H7 (cell line): ENCODE data around the gene TRAPPC3. TPM values are rescaled to one million over a fixed set of nuclear protein-coding genes. Genes with fewer than 3 reads are reported as not detected.

Experiments used
- DNase-seq: peaks from one replicate; pipeline ENCODE4 v3.0.0; 2012
- H3K27me3 ChIP-seq: 2 replicates; pipeline ENCODE4 v1.6.0; 2011; ENCODE audit warnings: mild to moderate bottlenecking, low read length; ENCODE audit not compliant: control insufficient read depth, insufficient read depth
- H3K36me3 ChIP-seq: replicated peaks from 2 replicates; pipeline ENCODE4 v1.5.1; 2011; ENCODE audit warnings: low read length; ENCODE audit not compliant: control insufficient read depth, insufficient read depth
- H3K4me3 ChIP-seq: 2 replicates; pipeline ENCODE4 v1.5.1; 2011; ENCODE audit warnings: low read depth, mild to moderate bottlenecking, control low read depth, low read length, moderate library complexity; ENCODE audit not compliant: insufficient read depth
- total RNA-seq: library from RNA; depleted of rRNA; stranded (reverse); fragments of >200 nt; shearing (Covaris generic); gene quantifications from 2 replicates; pipeline ENCODE4 v1.2.3, GENCODE V29; 2014

TRAPPC3 gene
- total RNA-seq, 1 experiment from 2014 or later: 97.3 TPM

- DNase-seq: peak; percentile 93
- H3K4me3 ChIP-seq: no peak overlapping the region
- peaks cover 30% of the 10 kb centered on the region for H3K36me3 ChIP-seq
- no peaks in the 10 kb centered on the region for H3K27me3 ChIP-seq
Measured at GRCh38 chr1:36096500-36097432, 52.5 kb downstream of the TRAPPC3 start.

- peaks cover 34% of the 10 kb centered on the region for H3K36me3 ChIP-seq
- peak; percentile 28 for DNase-seq
Measured at GRCh38 chr1:36095760-36096405, 53.4 kb downstream of the TRAPPC3 start.

DNA sequence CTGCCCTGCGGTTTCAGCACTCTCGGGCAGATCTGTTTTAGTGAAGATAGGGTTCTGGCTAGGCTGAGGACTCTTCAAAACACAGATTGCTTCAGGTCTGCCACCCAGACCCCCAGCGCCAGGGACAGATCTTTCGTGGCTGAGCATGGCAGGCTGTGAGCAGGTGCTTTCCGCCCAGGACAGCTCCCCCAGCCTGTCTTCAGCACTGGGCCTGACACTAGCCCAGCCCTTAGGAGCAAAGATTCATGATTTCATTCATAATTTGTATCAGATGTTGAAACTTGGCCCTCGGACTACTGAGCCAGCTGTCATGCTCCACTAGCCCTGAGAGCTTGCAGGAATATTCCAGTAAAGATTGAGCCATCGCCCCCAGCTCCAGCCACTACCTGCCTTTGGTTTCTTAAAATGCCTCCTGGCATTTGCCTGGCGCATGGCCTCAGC is 54.6 kb downstream of the TRAPPC3 start:
- no peak overlapping the region for H3K4me3 ChIP-seq
- H3K36me3 ChIP-seq: peaks cover 34% of the 10 kb centered on the region
- H3K27me3 ChIP-seq: no peaks in the 10 kb centered on the region
- DNase-seq: no peak

More at GRCh38 chr1:36095760-36096405, 53.4 kb downstream of the TRAPPC3 start:
- Histone ChIP-seq H3K27me3 (no peaks in the 10 kb centered on the region), H3K4me3 (no peak overlapping the region)

GRCh38 chr1:36093929-36094328 is 55.4 kb downstream of the TRAPPC3 start:
- no peaks in the 10 kb centered on the region for H3K27me3 ChIP-seq
- H3K36me3 ChIP-seq: peaks cover 34% of the 10 kb centered on the region
- no peak overlapping the region for H3K4me3 ChIP-seq
- DNase-seq: no peak

GRCh38 chr1:36093226-36093625 is 56.1 kb downstream of the TRAPPC3 start:
- Histone ChIP-seq H3K27me3 (no peaks in the 10 kb centered on the region), H3K4me3 (no peak overlapping the region), H3K36me3 (peaks cover 34% of the 10 kb centered on the region)
- no peak for DNase-seq

GRCh38 chr1:36092798-36093185 is 56.5 kb downstream of the TRAPPC3 start:
- H3K4me3 ChIP-seq: no peak overlapping the region
- no peaks in the 10 kb centered on the region for H3K27me3 ChIP-seq
- peaks cover 34% of the 10 kb centered on the region for H3K36me3 ChIP-seq
- peak; percentile 6 for DNase-seq

GRCh38 chr1:36092166-36092797 is 57.0 kb downstream of the TRAPPC3 start:
- peak; percentile 10 for DNase-seq
- H3K36me3 ChIP-seq: peaks cover 34% of the 10 kb centered on the region

GRCh38 chr1:36091698-36092097 is 57.6 kb downstream of the TRAPPC3 start:
- H3K4me3 ChIP-seq: no peak overlapping the region
- no peaks in the 10 kb centered on the region for H3K27me3 ChIP-seq
- DNase-seq: no peak
- H3K36me3 ChIP-seq: peaks cover 34% of the 10 kb centered on the region

More at GRCh38 chr1:36092166-36092797, 57.0 kb downstream of the TRAPPC3 start:
- Histone ChIP-seq H3K27me3 (no peaks in the 10 kb centered on the region), H3K4me3 (no peak overlapping the region)

GRCh38 chr1:36091141-36091540 is 58.1 kb downstream of the TRAPPC3 start:
- Histone ChIP-seq H3K27me3 (no peaks in the 10 kb centered on the region), H3K4me3 (no peak overlapping the region), H3K36me3 (peaks cover 34% of the 10 kb centered on the region)
- DNase-seq: peak; percentile 5

- peaks cover 2% of the 10 kb centered on the region; the same call in 1 of the 2 replicates for H3K27me3 ChIP-seq
- H3K36me3 ChIP-seq: peaks cover 30% of the 10 kb centered on the region
- H3K4me3 ChIP-seq: peak overlapping the region; percentile 97
- DNase-seq: peak; percentile 67
Measured at GRCh38 chr1:36089393-36090121, 59.7 kb downstream of the TRAPPC3 start.

GRCh38 chr1:36088577-36089392 is 60.5 kb downstream of the TRAPPC3 start, which contains the start of gene ADPRS:
Gene ADPRS, plus strand, starts transcription at chr1:36088892. Its CDS starts 13 bp downstream, at chr1:36088905.
- Histone ChIP-seq H3K36me3 (peaks cover 24% of the 10 kb centered on the region), H3K4me3 (peak within 1 kb of the TSS; percentile 97), H3K27me3 (peaks cover 6% of the 10 kb centered on the region; the same call in 1 of the 2 replicates)
- peak; percentile 97 for DNase-seq

GRCh38 chr1:36088265-36088576 is 61.1 kb downstream of the TRAPPC3 start:
- peaks cover 8% of the 10 kb centered on the region; the same call in 1 of the 2 replicates for H3K27me3 ChIP-seq
- H3K4me3 ChIP-seq: peak overlapping the region; percentile 97
- peaks cover 18% of the 10 kb centered on the region for H3K36me3 ChIP-seq
- no peak for DNase-seq
